ENCODE measurements around the gene RCOR1. TPM values are rescaled to one million over a fixed set of nuclear protein-coding genes. Genes with fewer than 3 reads are reported as not detected.
"Not testable (repeated sequence)": the region's sequence is repeated elsewhere in the genome, so short reads cannot be mapped to it uniquely, and the experiment has no call there.

RCOR1 gene
- total RNA-seq, 1 donor from 2014 or later, result 19.7 TPM

- TF ChIP-seq, protein P1, sequence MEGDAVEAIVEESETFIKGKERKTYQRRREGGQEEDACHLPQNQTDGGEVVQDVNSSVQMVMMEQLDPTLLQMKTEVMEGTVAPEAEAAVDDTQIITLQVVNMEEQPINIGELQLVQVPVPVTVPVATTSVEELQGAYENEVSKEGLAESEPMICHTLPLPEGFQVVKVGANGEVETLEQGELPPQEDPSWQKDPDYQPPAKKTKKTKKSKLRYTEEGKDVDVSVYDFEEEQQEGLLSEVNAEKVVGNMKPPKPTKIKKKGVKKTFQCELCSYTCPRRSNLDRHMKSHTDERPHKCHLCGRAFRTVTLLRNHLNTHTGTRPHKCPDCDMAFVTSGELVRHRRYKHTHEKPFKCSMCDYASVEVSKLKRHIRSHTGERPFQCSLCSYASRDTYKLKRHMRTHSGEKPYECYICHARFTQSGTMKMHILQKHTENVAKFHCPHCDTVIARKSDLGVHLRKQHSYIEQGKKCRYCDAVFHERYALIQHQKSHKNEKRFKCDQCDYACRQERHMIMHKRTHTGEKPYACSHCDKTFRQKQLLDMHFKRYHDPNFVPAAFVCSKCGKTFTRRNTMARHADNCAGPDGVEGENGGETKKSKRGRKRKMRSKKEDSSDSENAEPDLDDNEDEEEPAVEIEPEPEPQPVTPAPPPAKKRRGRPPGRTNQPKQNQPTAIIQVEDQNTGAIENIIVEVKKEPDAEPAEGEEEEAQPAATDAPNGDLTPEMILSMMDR (IDR thresholded peaks at IDR 0.05; ENCODE audit: insufficient read depth, low read length, severe bottlenecking), result no peak
- Histone ChIP-seq H3K4me3 (ENCODE audit: low read depth, low read length) (no peak overlapping the region), H3K36me3 (ENCODE audit: control insufficient read depth, insufficient read depth, low read length) (peaks cover 1% of the 10 kb centered on the region), H3K27me3 (ENCODE audit: control insufficient read depth, insufficient read depth, low read length) (no peaks in the 10 kb centered on the region)
- DNase-seq (ENCODE audit: low read depth), result no peak
- FAIRE-seq, result no peak
Observed at GRCh38 chr14:102606296-102606695, 13.8 kb downstream of the RCOR1 start.

DNA sequence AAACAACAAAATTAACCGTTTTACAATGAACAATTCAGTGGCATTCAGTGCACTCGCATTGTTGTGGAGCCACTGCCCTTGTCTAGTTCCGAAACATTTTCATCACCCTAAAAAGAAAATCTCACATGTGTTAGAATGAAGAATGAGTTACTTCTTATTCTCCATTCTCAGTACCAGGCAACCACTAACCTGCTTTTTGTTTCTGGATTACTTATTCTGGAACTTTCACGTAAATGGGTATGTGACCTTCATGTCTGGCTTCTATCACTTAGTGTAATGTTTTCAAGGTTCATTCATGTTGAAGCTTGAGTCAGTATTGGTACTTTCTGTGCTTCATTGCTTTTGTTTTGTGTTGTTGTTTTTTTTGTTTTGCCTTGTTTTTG, 15.6 kb downstream of the RCOR1 start:
- TF ChIP-seq, protein P1 (IDR thresholded peaks at IDR 0.05; ENCODE audit: insufficient read depth, low read length, severe bottlenecking), result no peak
- DNase-seq (ENCODE audit: low read depth) (no peak), FAIRE-seq (no peak)
- H3K4me3 ChIP-seq (ENCODE audit: low read depth, low read length), result no peak overlapping the region
- H3K27me3 ChIP-seq (ENCODE audit: control insufficient read depth, insufficient read depth, low read length), result no peaks in the 10 kb centered on the region
- H3K36me3 ChIP-seq (ENCODE audit: control insufficient read depth, insufficient read depth, low read length), result peaks cover 4% of the 10 kb centered on the region

- DNase-seq (ENCODE audit: low read depth), result no peak
- H3K27me3 ChIP-seq (ENCODE audit: control insufficient read depth, insufficient read depth, low read length), result no peaks in the 10 kb centered on the region
- FAIRE-seq, result no peak
- no peak overlapping the region for H3K4me3 ChIP-seq (ENCODE audit: low read depth, low read length)
- TF ChIP-seq, protein P1 (IDR thresholded peaks at IDR 0.05; ENCODE audit: insufficient read depth, low read length, severe bottlenecking), result no peak
- peaks cover 4% of the 10 kb centered on the region for H3K36me3 ChIP-seq (ENCODE audit: control insufficient read depth, insufficient read depth, low read length)
Observed at GRCh38 chr14:102610968-102611811, 18.7 kb downstream of the RCOR1 start.

- Histone ChIP-seq H3K4me3 (ENCODE audit: low read depth, low read length) (no peak overlapping the region), H3K36me3 (ENCODE audit: control insufficient read depth, insufficient read depth, low read length) (peaks cover 5% of the 10 kb centered on the region), H3K27me3 (ENCODE audit: control insufficient read depth, insufficient read depth, low read length) (no peaks in the 10 kb centered on the region)
- TF ChIP-seq, protein P1 (IDR thresholded peaks at IDR 0.05; ENCODE audit: insufficient read depth, low read length, severe bottlenecking), result no peak
- FAIRE-seq, result peak; percentile 23
- no peak for DNase-seq (ENCODE audit: low read depth)
Observed at GRCh38 chr14:102616318-102616717, 23.9 kb downstream of the RCOR1 start.

DNA sequence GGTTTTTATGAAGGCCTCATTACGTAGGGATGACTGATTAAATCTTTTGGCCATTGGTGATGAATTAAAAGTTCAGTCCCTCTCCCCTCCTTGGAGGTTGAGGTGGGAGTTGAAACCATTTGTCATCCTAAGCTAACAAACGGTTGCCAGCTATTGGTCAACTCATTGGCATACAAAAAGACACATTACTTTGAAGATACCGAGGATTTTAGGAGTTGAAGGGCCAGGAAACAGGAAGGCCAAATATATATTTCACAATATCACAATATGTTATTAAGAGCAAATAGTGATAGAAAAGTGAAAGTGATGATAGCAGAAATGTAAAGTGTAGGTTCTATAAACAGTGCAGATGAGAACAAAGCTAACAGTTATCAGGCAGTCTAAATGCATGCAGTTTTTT, 24.4 kb downstream of the RCOR1 start:
- DNase-seq (ENCODE audit: low read depth), result no peak
- Histone ChIP-seq H3K4me3 (ENCODE audit: low read depth, low read length) (no peak overlapping the region), H3K27me3 (ENCODE audit: control insufficient read depth, insufficient read depth, low read length) (no peaks in the 10 kb centered on the region), H3K36me3 (ENCODE audit: control insufficient read depth, insufficient read depth, low read length) (peaks cover 4% of the 10 kb centered on the region)
- FAIRE-seq, result no peak
- TF ChIP-seq, protein P1 (IDR thresholded peaks at IDR 0.05; ENCODE audit: insufficient read depth, low read length, severe bottlenecking), result no peak

DNA sequence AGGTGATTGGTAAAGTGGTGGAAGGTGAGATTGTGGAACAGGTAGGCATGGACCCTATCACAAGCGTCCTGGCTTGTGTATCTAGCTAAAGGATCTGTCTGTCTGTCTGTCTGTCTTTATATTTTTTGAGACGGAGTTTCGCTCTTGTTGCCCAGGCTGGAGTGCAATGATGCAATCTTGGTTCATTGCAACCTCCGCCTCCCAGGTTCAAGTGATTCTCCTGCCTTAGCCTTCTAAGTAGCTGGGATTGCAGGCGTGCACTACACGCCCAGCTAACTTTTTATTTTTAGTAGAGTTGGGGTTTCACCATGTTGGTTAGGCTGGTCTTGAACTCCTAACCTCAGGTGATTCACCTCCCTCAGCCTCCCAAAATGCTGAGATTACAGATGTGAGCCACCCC, 26.6 kb downstream of the RCOR1 start:
- DNase-seq (ENCODE audit: low read depth); H3K27me3 ChIP-seq (ENCODE audit: control insufficient read depth, insufficient read depth, low read length); H3K4me3 ChIP-seq (ENCODE audit: low read depth, low read length); H3K36me3 ChIP-seq (ENCODE audit: control insufficient read depth, insufficient read depth, low read length); FAIRE-seq: not testable (repeated sequence)

Measured in bronchial epithelial cell (primary cell).